Loucy (cell line): ENCODE measurements around the gene EIF1.

Experiments used
- CTCF ChIP-seq: fragments of 200-600 bp; sonication (generic); conservative IDR thresholded peaks from 2 replicates; pipeline ENCODE4 v1.5.1; 2014; ENCODE audit warnings: mild to moderate bottlenecking, antibody characterized with exemption, low read length
- EZH2phosphoT487 ChIP-seq: fragments of 200-600 bp; IDR thresholded peaks from 2 replicates; pipeline ENCODE4 v1.6.1; 2018; ENCODE audit warnings: antibody characterized with exemption, mild to moderate bottlenecking, moderate library complexity, borderline replicate concordance

DNA sequence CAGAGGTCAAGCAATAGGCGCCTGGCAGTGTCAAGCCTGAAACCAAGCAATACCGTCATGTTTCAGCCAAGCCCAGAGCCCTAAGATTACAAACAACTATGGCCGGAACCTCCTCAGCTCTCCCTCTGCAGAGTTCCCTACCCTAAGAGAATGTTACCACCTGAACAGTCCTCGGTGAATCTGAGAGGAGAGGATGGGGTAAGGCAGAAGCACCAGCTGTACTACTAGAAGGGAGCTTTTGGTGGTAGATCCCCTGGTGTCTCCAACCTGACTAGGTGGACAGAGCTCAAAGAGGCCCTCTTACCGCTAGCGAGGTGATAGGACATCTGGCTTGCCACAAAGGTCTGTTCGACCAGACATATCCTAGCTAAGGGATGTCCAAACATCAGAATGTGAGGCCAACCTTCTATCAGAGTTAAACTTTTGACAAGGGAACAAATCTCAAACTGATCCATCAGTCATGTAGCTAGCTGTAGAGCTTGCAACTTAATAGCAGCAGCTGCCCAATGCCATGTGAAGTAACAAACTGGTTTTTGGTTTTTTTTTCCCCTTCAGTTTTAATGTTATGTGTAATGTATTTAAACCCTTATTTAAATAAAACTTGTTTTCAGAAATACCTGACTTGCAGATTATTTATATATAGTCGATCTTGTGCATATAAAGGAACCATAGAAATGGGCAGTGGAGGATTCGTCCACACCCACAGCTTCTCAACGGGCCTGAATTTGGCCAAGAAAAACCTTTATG lies 2.5 kb downstream of the EIF1 start:
- TF ChIP-seq EZH2phosphoT487 (no peak), CTCF (no peak)
